Right lobe of liver (tissue), 4 donors: ENCODE results near the gene BMP2K.

Experiments
- CTCF ChIP-seq, 4 donors: fragments of 200-600 bp in 3 of 4; fragments of 450-650 bp in 1 of 4; IDR thresholded peaks; one replicate each; pipeline versions ENCODE4 v1.5.1 to v1.8.0; 2016 to 2022; ENCODE audit warnings: antibody characterized with exemption in 4 of 4, mild to moderate bottlenecking in 2 of 4
- POLR2A ChIP-seq: fragments of 450-650 bp; IDR thresholded peaks from one replicate; pipeline ENCODE4 v1.6.1; 2017; ENCODE audit warnings: antibody characterized with exemption, mild to moderate bottlenecking
- donor health status: DM: no; HTN: no; CAD: no.
- donor health status: DM: no; HTN: no; CAD: no.
- donor health status: DM: no; HTN: yes; CAD: no.

- TF ChIP-seq CTCF (IDR thresholded peaks at IDR 0.05): no peak
- TF ChIP-seq POLR2A: no peak
Measured at GRCh38 chr4:78754872-78755271, 21.3 kb upstream of the BMP2K start.
